Immature natural killer cell (primary cell): Measurements from ENCODE around the gene UBD. TPM values are rescaled to one million over a fixed set of nuclear protein-coding genes. Genes with fewer than 3 reads are reported as not detected.

Experiments
- DNase-seq, 3 donors: peaks; one replicate each; pipeline ENCODE4 v3.0.0; 2022; ENCODE audit warnings: mixed read lengths in 1 of 3
- H3K27ac Mint-ChIP-seq, 6 donors: one replicate each; pipeline ENCODE4 v1.8.0; 2020; ENCODE audit warnings: mixed read lengths in 6 of 6, mild to moderate bottlenecking in 5 of 6, inconsistent platforms in 4 of 6, moderate library complexity in 3 of 6
- H3K27me3 Mint-ChIP-seq, 3 donors: one replicate each; pipeline ENCODE4 v1.8.0; 2020 to 2021; ENCODE audit warnings: low read depth in 3 of 3, mild to moderate bottlenecking in 3 of 3, mixed read lengths in 3 of 3, moderate library complexity in 3 of 3, inconsistent platforms in 1 of 3
- H3K36me3 Mint-ChIP-seq, 3 donors: one replicate each; pipeline ENCODE4 v1.8.0; 2020; ENCODE audit warnings: mixed read lengths in 3 of 3, inconsistent platforms in 2 of 3, mild to moderate bottlenecking in 2 of 3
- H3K4me1 Mint-ChIP-seq, 2 donors: one replicate each; pipeline ENCODE4 v1.8.0; 2020; ENCODE audit warnings: inconsistent platforms in 2 of 2, mild to moderate bottlenecking in 2 of 2, mixed read lengths in 2 of 2, moderate library complexity in 1 of 2
- H3K4me3 Mint-ChIP-seq, 5 donors: one replicate each; pipeline ENCODE4 v1.8.0; 2020; ENCODE audit warnings: mild to moderate bottlenecking in 5 of 5, mixed read lengths in 5 of 5, inconsistent platforms in 3 of 5, moderate library complexity in 3 of 5
- H3K9me3 Mint-ChIP-seq, 6 donors: one replicate each; pipeline ENCODE4 v1.8.0; 2020; ENCODE audit warnings: mild to moderate bottlenecking in 6 of 6, mixed read lengths in 6 of 6, inconsistent platforms in 4 of 6, moderate library complexity in 3 of 6
- polyA plus RNA-seq, 3 donors: library from polyadenylated mRNA; unstranded; fragments of 300-500 nt; fragmentation: Illumina TruSeq; gene quantifications; one replicate each; pipeline ENCODE4 v1.2.3, GENCODE V29; 2021

The UBD gene
- polyA plus RNA-seq, 3 donors from 2014 or later, result not detected

- H3K36me3 Mint-ChIP-seq, result no peaks in the 10 kb centered on the region
- H3K27me3 Mint-ChIP-seq, result peaks cover 2 to 51% (median 14%) of the 10 kb centered on the region in 3 donors
- H3K4me3 Mint-ChIP-seq, result peak overlapping the region; percentile 39 to 67 (median 60)
- peak in 1 of 3 donors; percentile 2 for DNase-seq
- peaks cover 14 to 17% of the 10 kb centered on the region in 2 donors for H3K4me1 Mint-ChIP-seq
- peaks cover 0 to 5% (median 0%) of the 10 kb centered on the region in 6 donors for H3K9me3 Mint-ChIP-seq
- H3K27ac Mint-ChIP-seq, result no peak overlapping the region
Measured at GRCh38 chr6:29553268-29554057, 6.1 kb downstream of the UBD start.

GRCh38 chr6:29552512-29553051 lies 7.0 kb downstream of the UBD start:
- H3K4me3 Mint-ChIP-seq, result peak overlapping the region; percentile 20 to 67 (median 60)
- peaks cover 2 to 50% (median 14%) of the 10 kb centered on the region in 3 donors for H3K27me3 Mint-ChIP-seq
- no peaks in the 10 kb centered on the region for H3K36me3 Mint-ChIP-seq
- no peak overlapping the region for H3K27ac Mint-ChIP-seq
- DNase-seq, result peak; percentile 14 to 47 (median 31)
- peaks cover 14 to 17% of the 10 kb centered on the region in 2 donors for H3K4me1 Mint-ChIP-seq
- peaks cover 0 to 5% (median 0%) of the 10 kb centered on the region in 6 donors for H3K9me3 Mint-ChIP-seq

- no peaks in the 10 kb centered on the region for H3K36me3 Mint-ChIP-seq
- no peaks in the 10 kb centered on the region for H3K9me3 Mint-ChIP-seq
- peaks cover 2 to 12% (median 7%) of the 10 kb centered on the region in 3 donors for H3K27me3 Mint-ChIP-seq
- no peak for DNase-seq
- peaks cover 0 to under 1% of the 10 kb centered on the region in 2 donors for H3K4me1 Mint-ChIP-seq
- no peak overlapping the region for H3K27ac Mint-ChIP-seq
- no peak overlapping the region for H3K4me3 Mint-ChIP-seq
Measured at GRCh38 chr6:29547573-29547972, 12.0 kb downstream of the UBD start.

- Mint-ChIP-seq H3K4me3 (no peak overlapping the region), H3K9me3 (no peaks in the 10 kb centered on the region), H3K4me1 (no peaks in the 10 kb centered on the region), H3K27me3 (peaks cover 2 to 4% (median 3%) of the 10 kb centered on the region in 3 donors), H3K27ac (no peak overlapping the region), H3K36me3 (no peaks in the 10 kb centered on the region)
- no peak for DNase-seq
Measured at GRCh38 chr6:29537714-29538403, 21.7 kb downstream of the UBD start.

- H3K27ac Mint-ChIP-seq, result no peak overlapping the region
- no peaks in the 10 kb centered on the region for H3K9me3 Mint-ChIP-seq
- no peak overlapping the region for H3K4me3 Mint-ChIP-seq
- H3K36me3 Mint-ChIP-seq, result no peaks in the 10 kb centered on the region
- DNase-seq, result no peak
- H3K4me1 Mint-ChIP-seq, result no peaks in the 10 kb centered on the region
- H3K27me3 Mint-ChIP-seq, result peaks cover 3 to 7% (median 4%) of the 10 kb centered on the region in 3 donors
Measured at GRCh38 chr6:29532320-29532951, 27.1 kb downstream of the UBD start.

- Mint-ChIP-seq H3K36me3 (no peaks in the 10 kb centered on the region), H3K4me1 (no peaks in the 10 kb centered on the region), H3K27ac (no peak overlapping the region), H3K4me3 (no peak overlapping the region), H3K27me3 (peaks cover 3 to 10% (median 4%) of the 10 kb centered on the region in 3 donors), H3K9me3 (no peaks in the 10 kb centered on the region)
- no peak for DNase-seq
Measured at GRCh38 chr6:29531668-29532067, 27.9 kb downstream of the UBD start.

GRCh38 chr6:29530671-29531310 lies 28.7 kb downstream of the UBD start:
- DNase-seq, result no peak
- no peak overlapping the region for H3K4me3 Mint-ChIP-seq
- no peaks in the 10 kb centered on the region for H3K36me3 Mint-ChIP-seq

GRCh38 chr6:29529956-29530355 lies 29.6 kb downstream of the UBD start:
- H3K9me3 Mint-ChIP-seq, result no peaks in the 10 kb centered on the region
- H3K27ac Mint-ChIP-seq, result no peak overlapping the region
- H3K36me3 Mint-ChIP-seq, result no peaks in the 10 kb centered on the region
- no peak for DNase-seq
- peaks cover 3 to 13% (median 7%) of the 10 kb centered on the region in 3 donors for H3K27me3 Mint-ChIP-seq
- H3K4me1 Mint-ChIP-seq, result no peaks in the 10 kb centered on the region
- no peak overlapping the region for H3K4me3 Mint-ChIP-seq

More at GRCh38 chr6:29530671-29531310, 28.7 kb downstream of the UBD start:
- Mint-ChIP-seq H3K27me3 (peaks cover 3 to 10% (median 7%) of the 10 kb centered on the region in 3 donors), H3K4me1 (no peaks in the 10 kb centered on the region), H3K27ac (no peak overlapping the region), H3K9me3 (no peaks in the 10 kb centered on the region)

- Mint-ChIP-seq H3K27me3 (peaks cover 7 to 13% (median 8%) of the 10 kb centered on the region in 3 donors), H3K36me3 (no peaks in the 10 kb centered on the region), H3K27ac (no peak overlapping the region), H3K4me1 (no peaks in the 10 kb centered on the region), H3K9me3 (no peaks in the 10 kb centered on the region), H3K4me3 (no peak overlapping the region)
- no peak for DNase-seq
Measured at GRCh38 chr6:29528988-29529560, 30.5 kb downstream of the UBD start.

- Mint-ChIP-seq H3K27me3 (peaks cover 7 to 15% (median 8%) of the 10 kb centered on the region in 3 donors), H3K4me1 (no peaks in the 10 kb centered on the region), H3K9me3 (no peaks in the 10 kb centered on the region), H3K36me3 (no peaks in the 10 kb centered on the region), H3K4me3 (no peak overlapping the region), H3K27ac (no peak overlapping the region)
- DNase-seq, result no peak
Measured at GRCh38 chr6:29528300-29528931, 31.1 kb downstream of the UBD start.

- peaks cover 7 to 18% (median 8%) of the 10 kb centered on the region in 3 donors for H3K27me3 Mint-ChIP-seq
- no peaks in the 10 kb centered on the region for H3K36me3 Mint-ChIP-seq
- H3K4me3 Mint-ChIP-seq, result no peak overlapping the region
- no peak overlapping the region for H3K27ac Mint-ChIP-seq
- H3K4me1 Mint-ChIP-seq, result no peaks in the 10 kb centered on the region
- no peaks in the 10 kb centered on the region for H3K9me3 Mint-ChIP-seq
- no peak for DNase-seq
Measured at GRCh38 chr6:29527564-29527963, 32.0 kb downstream of the UBD start.

GRCh38 chr6:29527126-29527525 lies 32.4 kb downstream of the UBD start:
- Mint-ChIP-seq H3K4me1 (no peaks in the 10 kb centered on the region), H3K27me3 (peaks cover 7 to 18% (median 8%) of the 10 kb centered on the region in 3 donors), H3K9me3 (no peaks in the 10 kb centered on the region), H3K36me3 (no peaks in the 10 kb centered on the region), H3K4me3 (no peak overlapping the region), H3K27ac (no peak overlapping the region)
- no peak for DNase-seq

GRCh38 chr6:29525311-29525639 lies 34.3 kb downstream of the UBD start:
- Mint-ChIP-seq H3K4me3 (no peak overlapping the region), H3K9me3 (no peaks in the 10 kb centered on the region), H3K36me3 (no peaks in the 10 kb centered on the region), H3K27ac (no peak overlapping the region), H3K27me3 (peaks cover 7 to 20% (median 9%) of the 10 kb centered on the region in 3 donors), H3K4me1 (no peaks in the 10 kb centered on the region)
- DNase-seq, result no peak
